Measurements from ENCODE around the gene TMEM45A. TPM values are rescaled to one million over a fixed set of nuclear protein-coding genes. Genes with fewer than 3 reads are reported as not detected.
"Not testable (repeated sequence)": the region's sequence is repeated elsewhere in the genome, so short reads cannot be mapped to it uniquely, and the experiment has no call there.

TMEM45A gene
- total RNA-seq, 4 donors from 2014 or later = 189 to 746 (median 494) TPM

DNA sequence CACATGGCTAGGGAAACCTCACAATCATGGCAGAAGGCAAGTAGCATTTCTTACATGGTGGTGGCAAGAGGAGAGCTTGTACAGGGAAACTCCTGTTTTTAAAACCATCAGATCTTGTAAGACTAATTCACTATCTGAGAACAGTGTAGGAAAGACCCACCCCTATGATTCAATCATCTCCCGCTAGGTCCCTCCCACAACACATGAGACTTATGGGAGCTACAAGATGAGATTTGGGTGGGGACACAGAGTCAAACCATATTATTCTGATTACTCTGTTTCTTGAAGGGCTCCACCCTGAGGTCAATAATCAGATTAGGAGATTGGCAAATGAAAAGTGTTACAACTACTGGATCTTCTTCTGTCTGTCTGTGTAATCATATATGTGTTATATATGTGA is 21.5 kb upstream of the TMEM45A start:
- no peak overlapping the region for H3K27ac ChIP-seq
- H3K9me3 ChIP-seq = peaks cover 5% of the 10 kb centered on the region
- H3K4me1 ChIP-seq = peaks cover 6% of the 10 kb centered on the region
- no peaks in the 10 kb centered on the region for H3K36me3 ChIP-seq
- WGBS = 96% methylated on average over 1 of the region's 1 CpG
- TF ChIP-seq EP300 (IDR thresholded peaks at IDR 0.05) (no peak), POLR2A (IDR thresholded peaks at IDR 0.05) (no peak), CTCF (IDR thresholded peaks at IDR 0.05) (no peak), POLR2AphosphoS5 (IDR thresholded peaks at IDR 0.05) (no peak)
- no peak overlapping the region for H3K4me3 ChIP-seq
- no peaks in the 10 kb centered on the region for H3K27me3 ChIP-seq
- no peak for DNase-seq (ENCODE audit: low spot score in 2 of 2)

DNA sequence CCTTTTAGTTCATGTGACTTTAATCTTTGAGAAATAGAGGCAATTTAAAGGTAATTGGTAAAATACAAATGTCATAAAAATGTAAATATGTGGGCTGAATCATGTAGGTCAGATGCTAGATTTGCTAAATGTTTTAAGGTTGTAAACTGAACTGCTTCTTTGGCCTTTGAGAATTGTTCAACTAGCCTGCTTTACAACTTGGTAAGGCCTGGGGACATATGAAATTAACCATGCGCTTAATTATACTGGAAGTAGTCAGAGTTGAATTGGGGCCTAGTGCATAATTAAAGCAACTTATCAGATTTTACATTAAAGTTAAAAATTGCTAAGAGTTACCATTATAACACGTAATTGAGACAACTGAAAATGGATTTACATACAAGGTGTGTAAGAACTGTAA is 21.0 kb upstream of the TMEM45A start:
- peaks cover 5% of the 10 kb centered on the region for H3K9me3 ChIP-seq
- no peaks in the 10 kb centered on the region for H3K27me3 ChIP-seq
- no peak overlapping the region for H3K27ac ChIP-seq
- WGBS = 67% methylated on average over 2 of the region's 2 CpGs
- H3K4me1 ChIP-seq = peaks cover 4% of the 10 kb centered on the region
- H3K36me3 ChIP-seq = no peaks in the 10 kb centered on the region
- DNase-seq (ENCODE audit: low spot score in 2 of 2) = no peak
- no peak for TF ChIP-seq CTCF (IDR thresholded peaks at IDR 0.05)
- no peak for TF ChIP-seq EP300 (IDR thresholded peaks at IDR 0.05)
- no peak for TF ChIP-seq POLR2AphosphoS5 (IDR thresholded peaks at IDR 0.05)
- no peak for TF ChIP-seq POLR2A (IDR thresholded peaks at IDR 0.05)
- no peak overlapping the region for H3K4me3 ChIP-seq

DNA sequence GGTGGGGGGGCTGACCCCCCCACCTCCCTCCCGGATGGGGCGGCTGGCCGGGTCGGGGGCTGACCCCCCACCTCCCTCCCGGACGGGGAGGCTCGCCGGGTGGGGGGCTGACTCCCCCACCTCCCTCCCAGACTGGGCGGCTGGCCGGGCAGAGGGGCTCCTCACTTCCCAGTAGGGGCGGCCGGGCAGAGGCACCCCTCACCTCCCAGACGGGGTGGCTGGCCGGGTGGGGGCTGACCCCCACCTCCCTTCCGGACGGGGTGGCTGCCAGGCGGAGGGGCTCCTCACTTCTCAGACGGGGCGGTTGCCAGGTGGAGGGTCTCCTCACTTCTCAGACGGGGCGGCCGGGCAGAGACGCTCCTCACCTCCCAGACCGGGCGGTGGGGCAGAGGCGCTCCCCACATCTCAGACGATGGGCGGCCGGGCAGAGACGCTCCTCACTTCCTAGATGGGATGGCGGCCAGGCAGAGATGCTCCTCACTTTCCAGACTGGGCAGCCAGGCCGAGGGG is 14.5 kb upstream of the TMEM45A start:
- DNase-seq (ENCODE audit: low spot score in 2 of 2); H3K27me3 ChIP-seq; H3K36me3 ChIP-seq; H3K27ac ChIP-seq; H3K4me3 ChIP-seq; H3K9me3 ChIP-seq; H3K4me1 ChIP-seq: not testable (repeated sequence)
- WGBS = 75% methylated on average over 2 of the region's 32 CpGs

DNA sequence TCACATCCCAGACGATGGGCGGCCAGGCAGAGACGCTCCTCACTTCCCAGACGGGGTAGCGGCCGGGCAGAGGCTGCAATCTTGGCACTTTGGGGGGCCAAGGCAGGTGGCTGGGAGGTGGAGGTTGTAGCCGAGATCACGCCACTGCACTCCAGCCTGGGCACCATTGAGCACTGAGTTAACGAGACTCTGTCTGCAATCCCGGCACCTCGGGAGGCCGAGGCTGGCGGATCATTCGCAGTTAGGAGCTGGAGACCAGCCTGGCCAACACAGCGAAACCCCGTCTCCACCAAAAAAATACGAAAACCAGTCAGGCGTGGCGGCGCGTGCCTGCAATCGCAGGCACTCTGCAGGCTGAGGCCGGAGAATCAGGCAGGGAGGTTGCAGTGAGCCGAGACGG is 13.9 kb upstream of the TMEM45A start:
- H3K4me1 ChIP-seq; H3K36me3 ChIP-seq; H3K27ac ChIP-seq; H3K27me3 ChIP-seq; DNase-seq (ENCODE audit: low spot score in 2 of 2); H3K9me3 ChIP-seq; H3K4me3 ChIP-seq: not testable (repeated sequence)
- WGBS = 92% methylated on average over 17 of the region's 25 CpGs

GRCh38 chr3:100480081-100480480 is 12.3 kb upstream of the TMEM45A start:
- 98% methylated on average over 5 of the region's 5 CpGs for WGBS
- DNase-seq (ENCODE audit: low spot score in 2 of 2) = no peak
- H3K36me3 ChIP-seq = no peaks in the 10 kb centered on the region
- H3K9me3 ChIP-seq = no peaks in the 10 kb centered on the region
- H3K4me3 ChIP-seq = no peak overlapping the region
- TF ChIP-seq CTCF (IDR thresholded peaks at IDR 0.05) = no peak
- no peak for TF ChIP-seq EP300 (IDR thresholded peaks at IDR 0.05)
- no peak for TF ChIP-seq POLR2AphosphoS5 (IDR thresholded peaks at IDR 0.05)
- no peak for TF ChIP-seq POLR2A (IDR thresholded peaks at IDR 0.05)
- no peak overlapping the region for H3K27ac ChIP-seq
- H3K4me1 ChIP-seq = peaks cover 3% of the 10 kb centered on the region
- no peaks in the 10 kb centered on the region for H3K27me3 ChIP-seq

DNA sequence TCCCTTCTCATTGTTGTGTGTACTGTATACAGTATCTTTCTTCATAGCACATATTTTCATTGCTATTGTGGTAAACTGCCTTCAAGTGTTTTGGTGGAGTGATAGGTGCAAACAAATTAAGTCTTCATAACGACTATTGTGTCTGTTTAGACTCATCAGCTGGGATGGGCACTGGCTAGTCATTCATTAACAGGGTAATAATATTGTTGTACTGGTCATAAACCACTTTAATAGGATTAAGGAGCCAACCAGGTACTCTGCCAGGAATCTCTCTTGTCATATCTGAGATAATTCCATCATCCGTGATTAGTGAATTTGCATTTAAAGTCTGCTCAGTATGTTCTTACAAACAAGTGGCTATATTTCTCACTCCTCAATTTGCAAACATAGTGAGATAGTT is 10.2 kb upstream of the TMEM45A start:
- WGBS = 58% methylated on average over 2 of the region's 2 CpGs
- TF ChIP-seq POLR2A (IDR thresholded peaks at IDR 0.05) = no peak
- TF ChIP-seq CTCF (IDR thresholded peaks at IDR 0.05) = no peak
- TF ChIP-seq POLR2AphosphoS5 (IDR thresholded peaks at IDR 0.05) = no peak
- TF ChIP-seq EP300 (IDR thresholded peaks at IDR 0.05) = no peak

More for the DNA sequence above, 10.2 kb upstream of the TMEM45A start:
- Histone ChIP-seq H3K4me1 (peaks cover 3% of the 10 kb centered on the region), H3K9me3 (no peaks in the 10 kb centered on the region), H3K27ac (no peak overlapping the region), H3K36me3 (no peaks in the 10 kb centered on the region), H3K27me3 (no peaks in the 10 kb centered on the region), H3K4me3 (no peak overlapping the region)
- no peak for DNase-seq (ENCODE audit: low spot score in 2 of 2)

Data from suprapubic skin (tissue), 4 donors.